Activated T-helper 1 cell treated with anti-CD3 and anti-CD28 coated beads, Interleukin-2, amount 50 U/mL, for 16 hours (primary cell): Measurements from ENCODE around the gene GJB2.

ENCODE experiments used
- DNase-seq, 2 donors: peaks; one replicate each; pipeline ENCODE4 v3.0.0-alpha.2; 2020; ENCODE audit warnings: low read depth in 1 of 2, low spot score in 1 of 2

The GJB2 gene

GRCh38 chr13:20192836-20193161, at the start of gene GJB2:
Gene GJB2, minus strand, starts transcription at chr13:20192938. Its CDS starts 3,357 bp downstream, at chr13:20189581.
- no peak for DNase-seq

GRCh38 chr13:20241593-20241992, 48.9 kb upstream of the GJB2 start:
- no peak for DNase-seq

DNA sequence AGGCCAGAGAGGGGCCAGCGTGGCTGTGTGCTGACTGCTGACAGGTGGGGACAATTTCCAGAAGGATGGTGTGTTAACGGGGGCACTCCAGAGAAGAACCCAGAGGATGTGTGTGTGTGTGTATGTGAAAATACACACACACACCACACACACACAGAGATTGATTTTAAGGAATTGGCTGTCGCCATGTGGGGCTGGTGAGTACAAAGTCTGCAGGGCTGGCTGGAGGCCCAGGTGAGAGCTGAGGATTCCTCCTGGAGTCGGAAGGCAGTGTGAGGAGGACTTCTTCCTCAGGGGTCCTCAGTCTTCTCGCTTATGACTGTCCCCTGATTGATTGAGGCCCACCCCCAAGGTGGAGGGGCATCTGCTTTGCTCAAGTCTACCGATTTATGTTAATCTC, 47.0 kb upstream of the GJB2 start:
- no peak for DNase-seq

DNA sequence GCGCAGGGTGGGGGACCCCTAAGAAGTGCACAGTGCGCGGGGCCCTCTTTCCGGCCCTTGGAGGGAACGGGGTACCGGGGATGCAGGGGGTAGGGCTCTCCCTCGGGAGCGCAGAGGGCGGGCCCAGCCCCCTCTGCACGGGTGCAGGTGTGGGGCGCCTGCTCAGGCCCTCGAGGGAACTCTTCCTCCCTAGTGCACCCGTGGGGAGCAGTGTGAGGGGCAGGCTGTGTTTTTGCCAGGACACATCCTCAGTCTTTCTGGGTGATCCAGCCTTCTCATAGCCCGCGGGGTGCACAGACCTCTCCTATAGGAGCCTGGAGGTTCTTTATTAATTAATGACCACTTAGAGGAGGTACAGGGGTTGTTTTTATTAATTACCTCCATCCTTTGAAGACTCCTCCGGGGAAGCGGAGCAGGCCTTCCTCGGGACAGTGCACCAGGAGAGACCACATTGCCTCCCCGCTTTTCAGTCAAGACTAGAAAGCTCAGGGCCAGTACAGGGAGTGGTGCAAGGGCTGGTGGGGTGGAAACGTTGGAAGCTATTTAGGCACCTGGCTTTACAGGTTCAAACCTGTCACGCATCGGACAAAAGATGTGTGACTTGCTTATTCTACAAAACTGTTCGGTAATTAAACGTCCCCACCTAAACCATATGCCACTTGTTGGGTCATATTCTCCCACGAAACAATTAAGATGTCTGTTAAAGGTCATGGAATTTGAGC, 40.0 kb upstream of the GJB2 start:
- no peak for DNase-seq

DNA sequence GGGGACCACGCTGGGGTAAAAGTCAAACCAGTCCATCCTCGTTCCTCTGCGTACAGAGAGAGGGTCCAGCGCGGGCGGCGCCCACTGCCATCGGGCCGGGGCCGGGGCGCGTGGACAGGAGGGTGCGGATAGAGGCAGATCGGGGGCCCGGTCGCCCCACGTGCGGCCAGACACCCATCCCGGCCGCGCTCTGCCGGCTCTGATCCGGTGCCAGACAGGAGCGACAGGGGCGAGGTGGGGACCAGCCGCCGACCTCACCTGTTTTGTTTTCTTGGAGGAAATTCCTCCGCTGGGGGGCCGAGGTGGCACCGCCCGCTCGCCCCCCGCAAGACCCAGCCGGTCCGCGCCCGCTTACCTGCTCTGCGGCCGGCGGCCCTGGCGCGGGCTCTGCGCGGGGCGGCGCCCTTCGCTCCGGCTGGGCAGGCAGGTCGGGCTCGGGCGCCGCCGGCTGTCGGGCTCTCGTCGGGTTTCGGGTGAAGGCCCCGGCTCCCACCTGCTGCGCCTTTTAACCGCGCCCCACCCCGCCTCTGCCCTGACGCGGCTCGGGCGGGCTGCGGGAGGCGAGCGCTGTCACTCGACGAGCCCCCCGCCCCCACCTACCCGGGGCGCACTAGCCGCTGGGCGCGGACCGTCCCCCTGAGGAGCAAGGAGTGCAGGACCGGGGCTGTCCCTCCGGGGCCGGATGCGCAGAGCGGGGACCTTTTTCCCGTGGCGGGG, 39.3 kb upstream of the GJB2 start, which contains the start of gene GJB6:
Gene GJB6 (minus strand): TSS at position 481 of the 717 bp plus-strand sequence. CDS start 8,839 bp downstream, outside the sequence.
- no peak for DNase-seq

DNA sequence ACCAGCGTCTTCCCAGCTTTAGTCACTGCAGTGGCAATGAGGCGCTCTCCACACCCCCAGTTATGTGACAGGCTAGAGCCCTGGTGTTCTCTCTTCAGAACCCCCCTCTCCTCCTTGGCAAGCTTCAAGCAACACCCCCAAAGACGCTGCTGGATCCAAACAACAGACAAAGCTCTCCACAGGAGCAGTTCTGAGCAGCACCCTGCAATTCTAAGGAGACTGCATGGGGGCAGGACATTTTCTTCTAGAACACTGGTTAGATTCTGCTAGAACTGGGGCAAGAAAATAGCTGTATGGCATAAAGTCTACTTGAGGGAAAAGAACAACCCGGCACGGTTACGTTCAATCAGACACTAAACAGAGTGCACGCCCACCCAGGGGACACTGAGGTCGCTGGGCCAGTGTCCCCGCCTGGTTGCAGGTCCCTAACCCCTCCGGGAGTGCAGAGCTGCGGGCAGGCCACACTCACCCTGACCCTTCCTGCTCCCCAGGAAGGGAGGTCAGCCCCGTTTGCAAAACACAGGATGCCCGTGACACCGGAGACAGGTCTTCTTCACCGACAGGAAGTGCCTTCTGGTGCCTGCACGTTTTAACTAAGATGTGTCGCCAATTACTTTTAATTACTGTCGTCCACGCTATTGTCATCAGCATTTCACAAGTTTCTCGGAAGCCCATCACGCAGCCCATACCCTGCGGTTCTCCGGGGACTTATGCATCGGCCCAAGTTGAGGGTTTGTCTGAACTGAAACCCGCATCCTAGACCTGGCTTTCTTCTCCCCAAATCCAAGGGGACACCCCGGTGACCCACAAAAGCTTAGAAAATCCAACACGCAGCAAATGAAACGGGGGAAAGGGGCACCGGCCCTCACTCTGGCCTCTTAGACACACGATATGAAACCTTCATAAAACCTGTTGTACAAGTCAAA, 38.4 kb upstream of the GJB2 start:
- DNase-seq, result no peak

GRCh38 chr13:20227730-20228129, 35.0 kb upstream of the GJB2 start:
- no peak for DNase-seq

- DNase-seq, result no peak
Measured at GRCh38 chr13:20227288-20227687, 34.5 kb upstream of the GJB2 start.

GRCh38 chr13:20222553-20222952, 29.8 kb upstream of the GJB2 start:
- no peak for DNase-seq

- no peak for DNase-seq
Measured at GRCh38 chr13:20221772-20222171, 29.0 kb upstream of the GJB2 start.

DNA sequence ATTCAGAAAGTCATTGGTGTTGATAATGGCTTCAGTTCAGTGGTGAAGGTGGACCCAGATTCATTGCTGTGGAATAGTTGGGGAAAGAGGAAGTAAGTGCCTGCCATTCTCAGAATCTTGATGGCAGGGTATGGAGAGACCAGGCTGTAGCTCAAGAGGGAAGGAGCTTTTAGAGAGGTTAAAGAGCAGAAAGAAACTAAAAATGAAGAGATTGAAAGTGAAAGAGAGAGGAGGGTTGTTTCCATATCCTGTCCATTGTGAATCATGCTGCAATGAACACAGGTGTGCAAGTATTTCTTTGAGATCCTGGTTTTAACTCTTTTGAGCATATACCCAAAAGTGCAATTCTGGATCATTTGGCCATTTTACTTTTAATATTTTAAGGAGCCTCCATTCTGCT, 26.8 kb upstream of the GJB2 start:
- DNase-seq, result no peak

DNA sequence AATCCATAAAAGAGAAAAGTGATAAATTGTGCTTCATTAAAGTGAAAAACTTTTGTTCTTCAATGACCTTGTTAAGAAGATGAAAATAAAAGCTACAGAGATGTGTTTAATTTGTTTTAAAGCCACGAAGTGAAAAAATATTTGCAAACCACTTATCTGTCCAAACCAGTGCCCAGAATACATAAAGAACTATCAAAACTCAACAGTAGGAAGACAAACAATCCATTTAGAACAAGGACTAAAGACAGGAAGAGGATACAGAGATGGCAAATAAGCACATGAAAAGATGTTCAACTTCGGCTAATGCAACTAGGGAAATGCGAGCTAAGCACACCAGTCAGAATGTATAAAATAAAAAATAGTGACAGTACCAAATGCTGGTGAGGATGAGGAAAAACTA, 24.4 kb upstream of the GJB2 start:
- no peak for DNase-seq

GRCh38 chr13:20209948-20210347, 17.2 kb upstream of the GJB2 start:
- DNase-seq, result no peak

GRCh38 chr13:20206698-20207235, 14.0 kb upstream of the GJB2 start:
- DNase-seq, result no peak

DNA sequence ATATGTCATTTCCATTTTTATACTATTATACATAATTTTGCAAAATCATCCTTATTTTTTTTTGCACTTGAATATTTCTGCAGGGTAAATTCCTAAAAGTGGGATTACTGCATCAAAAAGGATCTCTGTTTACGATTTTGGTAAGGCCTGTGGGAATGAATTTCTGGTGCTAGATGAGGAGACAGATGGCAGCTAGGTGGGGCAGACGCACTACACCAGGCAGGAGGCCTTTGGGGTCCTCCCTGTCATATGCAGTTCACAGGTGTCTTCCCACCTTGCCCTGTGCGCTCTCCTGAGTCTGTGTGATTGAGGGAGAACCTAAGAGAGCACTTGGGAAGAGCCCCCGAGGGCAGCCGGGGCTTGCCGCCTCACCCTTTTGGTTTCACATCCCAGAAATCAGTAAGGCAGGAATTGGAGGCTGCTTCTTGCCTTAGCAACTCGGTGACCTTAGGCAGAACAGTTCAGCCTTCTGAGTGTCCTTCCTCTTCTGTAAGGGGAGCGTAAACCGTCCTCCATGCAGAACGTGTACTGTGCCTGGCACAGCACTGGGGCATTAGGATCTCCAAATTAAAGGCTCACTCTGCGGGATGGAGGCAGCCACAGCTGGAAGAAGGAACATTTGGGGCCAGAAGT, 13.4 kb upstream of the GJB2 start:
- no peak for DNase-seq

DNA sequence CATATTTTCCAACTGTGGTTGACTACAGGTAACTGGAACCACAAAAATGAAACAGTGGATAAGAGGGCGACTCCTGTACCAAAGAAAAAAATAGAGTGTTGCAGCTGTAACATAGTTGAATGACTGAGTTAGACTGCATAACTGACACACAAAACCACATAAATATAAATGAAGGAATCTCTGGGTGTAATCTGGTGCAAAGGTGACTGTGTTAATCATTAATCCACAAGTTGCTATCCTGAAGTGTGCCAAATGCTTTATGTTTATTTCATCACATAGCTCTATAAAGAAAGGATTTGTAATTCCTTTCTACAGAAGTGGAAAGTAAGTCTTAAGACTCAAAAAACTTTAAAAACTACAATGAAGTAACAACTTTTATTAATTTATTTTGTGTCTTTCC, 6.0 kb upstream of the GJB2 start:
- DNase-seq, result no peak

- no peak for DNase-seq
Measured at GRCh38 chr13:20197361-20197834, 4.7 kb upstream of the GJB2 start.

DNA sequence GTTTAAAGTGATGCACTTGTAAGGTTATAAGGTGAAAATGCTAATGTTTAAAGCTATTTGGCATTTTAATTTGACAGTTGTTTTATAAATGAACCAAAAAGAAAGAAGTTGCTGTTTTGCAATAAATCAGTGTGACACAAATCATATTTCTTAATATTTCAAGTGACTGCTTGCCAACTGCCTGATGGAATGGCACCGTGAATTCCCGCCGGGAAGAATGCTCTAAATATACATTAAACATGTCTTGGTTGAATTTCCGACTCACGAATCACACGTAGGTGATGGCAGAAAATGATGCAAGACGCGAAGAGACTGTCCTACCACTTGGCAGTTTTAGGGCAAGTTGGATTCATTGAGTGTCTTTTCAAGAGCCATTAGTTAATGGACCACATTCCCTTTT, 3.1 kb upstream of the GJB2 start:
- no peak for DNase-seq

- DNase-seq, result no peak
Measured at GRCh38 chr13:20193907-20194631, 1.3 kb upstream of the GJB2 start.
